Mucosa of rectum (tissue), 2 donors: ENCODE results near the gene MLH3.
A peak's percentile ranks its signal among the peaks of the same experiment; 100 is the strongest.

Source experiments
- H3K27ac ChIP-seq, 2 donors: one replicate each; pipeline ENCODE4 v1.7.0; 2013; ENCODE audit warnings: inconsistent platforms in 2 of 2, low read depth in 2 of 2, low read length in 2 of 2
- H3K27me3 ChIP-seq, 2 donors: one replicate each; pipeline ENCODE4 v1.7.0; 2013; ENCODE audit warnings: low read length in 2 of 2; ENCODE audit not compliant: control insufficient read depth in 2 of 2, insufficient read depth in 2 of 2
- H3K36me3 ChIP-seq, 2 donors: one replicate each; pipeline ENCODE4 v1.7.0; 2013; ENCODE audit warnings: low read length in 2 of 2; ENCODE audit not compliant: control insufficient read depth in 2 of 2, insufficient read depth in 2 of 2
- H3K4me1 ChIP-seq, 2 donors: one replicate each; pipeline ENCODE4 v1.7.0; 2013; ENCODE audit warnings: low read length in 2 of 2, mild to moderate bottlenecking in 1 of 2; ENCODE audit not compliant: control insufficient read depth in 2 of 2, insufficient read depth in 2 of 2
- H3K4me3 ChIP-seq, 2 donors: one replicate each; pipeline ENCODE4 v1.7.0; 2013; ENCODE audit warnings: low read length in 2 of 2
- H3K9ac ChIP-seq, 2 donors: one replicate each; pipeline ENCODE4 v1.7.0; 2013; ENCODE audit warnings: low read length in 2 of 2, low read depth in 1 of 2, mild to moderate bottlenecking in 1 of 2
- H3K9me3 ChIP-seq, 2 donors: one replicate each; pipeline ENCODE4 v1.7.0; 2013; ENCODE audit warnings: low read length in 2 of 2; ENCODE audit not compliant: control insufficient read depth in 2 of 2
- donor health status: healthy.
- donor health status: Normal muscosa, but diverticular disease.

Gene MLH3

DNA sequence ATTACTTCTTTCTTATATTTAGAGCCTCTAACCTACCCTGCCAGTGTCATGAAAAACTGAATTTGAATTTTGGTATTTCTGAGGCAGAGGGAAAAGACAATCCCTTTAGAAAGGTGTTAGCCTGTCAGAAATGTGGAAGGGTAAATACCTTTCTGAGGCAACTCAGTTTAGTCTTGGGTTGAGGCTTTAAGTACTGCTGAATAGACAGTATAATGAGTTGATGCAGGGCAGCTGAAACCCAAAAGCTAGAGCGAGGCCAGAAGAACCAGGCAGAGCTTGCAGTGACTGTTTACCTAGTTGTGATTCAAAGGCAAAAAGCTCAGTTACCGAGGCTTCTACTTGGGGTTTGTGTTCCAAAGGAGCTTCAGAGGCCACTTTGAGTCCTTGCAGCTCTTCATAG is 36.9 kb upstream of the MLH3 start:
- H3K27ac ChIP-seq, result no peak overlapping the region
- no peak overlapping the region for H3K4me3 ChIP-seq
- H3K9me3 ChIP-seq, result no peaks in the 10 kb centered on the region
- H3K27me3 ChIP-seq, result no peaks in the 10 kb centered on the region
- H3K36me3 ChIP-seq, result peaks cover 43 to 57% of the 10 kb centered on the region in 2 donors
- H3K9ac ChIP-seq, result no peak overlapping the region
- no peaks in the 10 kb centered on the region for H3K4me1 ChIP-seq

DNA sequence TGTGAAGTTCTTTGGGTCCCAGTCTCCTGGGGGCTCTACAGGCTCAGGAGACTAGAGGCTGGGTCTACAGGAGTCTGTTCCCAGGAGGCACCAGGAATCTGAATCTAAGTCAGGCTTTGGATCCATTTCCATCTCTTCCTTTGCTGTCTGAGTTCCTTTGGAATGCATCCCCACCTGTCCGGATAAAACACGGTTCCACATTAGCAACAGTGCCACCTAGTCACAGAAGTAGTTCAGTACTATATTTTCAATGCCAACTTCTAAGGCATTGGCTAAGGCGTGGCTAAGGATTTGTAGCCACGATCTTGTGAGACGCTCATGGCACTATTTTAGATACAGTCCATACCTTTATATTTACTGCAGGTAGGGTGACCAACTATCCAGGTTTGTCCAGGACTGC is 33.2 kb upstream of the MLH3 start:
- Histone ChIP-seq H3K4me3 (no peak overlapping the region), H3K9me3 (no peaks in the 10 kb centered on the region), H3K27me3 (no peaks in the 10 kb centered on the region), H3K27ac (no peak overlapping the region), H3K4me1 (no peaks in the 10 kb centered on the region), H3K9ac (no peak overlapping the region), H3K36me3 (peaks cover 43 to 52% of the 10 kb centered on the region in 2 donors)

- Histone ChIP-seq H3K27me3 (no peaks in the 10 kb centered on the region), H3K4me3 (no peak overlapping the region), H3K4me1 (no peaks in the 10 kb centered on the region), H3K9me3 (no peaks in the 10 kb centered on the region), H3K27ac (no peak overlapping the region), H3K9ac (no peak overlapping the region), H3K36me3 (peaks cover 41 to 50% of the 10 kb centered on the region in 2 donors)
Observed at GRCh38 chr14:75083271-75083670, 32.0 kb upstream of the MLH3 start.

GRCh38 chr14:75081660-75082229 is 30.5 kb upstream of the MLH3 start:
- Histone ChIP-seq H3K36me3 (peaks cover 30 to 35% of the 10 kb centered on the region in 2 donors), H3K27ac (no peak overlapping the region), H3K4me3 (no peak overlapping the region), H3K9me3 (no peaks in the 10 kb centered on the region), H3K4me1 (no peaks in the 10 kb centered on the region), H3K27me3 (no peaks in the 10 kb centered on the region), H3K9ac (no peak overlapping the region)

GRCh38 chr14:75079521-75079920 is 28.3 kb upstream of the MLH3 start:
- Histone ChIP-seq H3K9ac (no peak overlapping the region), H3K36me3 (peaks cover 14 to 20% of the 10 kb centered on the region in 2 donors), H3K4me1 (no peaks in the 10 kb centered on the region), H3K27ac (no peak overlapping the region), H3K27me3 (no peaks in the 10 kb centered on the region), H3K4me3 (no peak overlapping the region), H3K9me3 (no peaks in the 10 kb centered on the region)

- H3K4me1 ChIP-seq, result no peaks in the 10 kb centered on the region
- H3K9me3 ChIP-seq, result no peaks in the 10 kb centered on the region
- no peak overlapping the region for H3K4me3 ChIP-seq
- H3K27ac ChIP-seq, result no peak overlapping the region
- H3K36me3 ChIP-seq, result peaks cover 5% of the 10 kb centered on the region in 2 donors
- H3K27me3 ChIP-seq, result no peaks in the 10 kb centered on the region
- no peak overlapping the region for H3K9ac ChIP-seq
Observed at GRCh38 chr14:75077794-75078193, 26.5 kb upstream of the MLH3 start.

DNA sequence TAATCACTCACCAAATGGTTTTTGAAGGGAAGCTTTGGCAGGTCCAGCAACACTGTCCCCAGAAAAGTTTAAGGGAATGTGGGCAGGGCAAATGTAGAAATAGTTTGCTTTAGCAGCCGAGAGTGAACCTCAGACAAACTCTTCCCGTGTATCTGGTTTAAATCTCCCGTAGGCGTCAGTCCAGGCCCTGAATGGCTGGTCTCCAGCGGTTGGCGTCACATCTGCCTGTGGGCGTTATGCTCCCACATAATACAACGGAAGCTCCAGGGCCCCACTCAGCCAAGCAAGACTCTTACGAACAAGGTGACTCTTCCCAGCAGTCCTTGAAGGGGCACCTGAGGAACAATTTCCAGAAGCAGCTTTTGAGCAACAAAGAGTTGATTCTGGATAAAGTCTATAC is 19.1 kb upstream of the MLH3 start:
- Histone ChIP-seq H3K36me3 (no peaks in the 10 kb centered on the region), H3K9ac (peak overlapping the region; percentile 47 to 80), H3K4me1 (peaks cover 15 to 17% of the 10 kb centered on the region in 2 donors), H3K27ac (peak overlapping the region; percentile 91 to 94), H3K27me3 (no peaks in the 10 kb centered on the region), H3K4me3 (peak overlapping the region in 1 of 2 donors; percentile 65), H3K9me3 (no peaks in the 10 kb centered on the region)

DNA sequence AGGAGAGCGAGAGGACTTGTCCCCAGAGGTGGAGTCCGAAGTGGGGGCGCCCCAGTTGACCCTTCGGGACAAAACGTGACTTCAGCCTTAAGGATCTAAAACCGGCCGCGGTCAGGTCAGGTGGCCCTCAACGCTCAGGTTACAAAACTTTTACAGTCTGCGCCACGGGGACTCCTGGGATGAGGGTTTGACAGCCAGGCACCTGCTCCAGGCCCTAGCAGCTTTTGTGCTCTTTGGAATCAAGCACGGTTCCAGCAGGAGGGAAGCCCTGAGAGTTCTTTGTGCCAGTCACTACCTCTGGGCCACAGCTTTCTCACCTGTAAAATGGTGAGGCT is 18.5 kb upstream of the MLH3 start:
- Histone ChIP-seq H3K9ac (peak overlapping the region; percentile 47 to 80), H3K9me3 (no peaks in the 10 kb centered on the region), H3K27ac (peak overlapping the region; percentile 91 to 94), H3K36me3 (no peaks in the 10 kb centered on the region), H3K4me1 (peaks cover 15 to 17% of the 10 kb centered on the region in 2 donors), H3K4me3 (peak overlapping the region; percentile 65 to 82), H3K27me3 (no peaks in the 10 kb centered on the region)

DNA sequence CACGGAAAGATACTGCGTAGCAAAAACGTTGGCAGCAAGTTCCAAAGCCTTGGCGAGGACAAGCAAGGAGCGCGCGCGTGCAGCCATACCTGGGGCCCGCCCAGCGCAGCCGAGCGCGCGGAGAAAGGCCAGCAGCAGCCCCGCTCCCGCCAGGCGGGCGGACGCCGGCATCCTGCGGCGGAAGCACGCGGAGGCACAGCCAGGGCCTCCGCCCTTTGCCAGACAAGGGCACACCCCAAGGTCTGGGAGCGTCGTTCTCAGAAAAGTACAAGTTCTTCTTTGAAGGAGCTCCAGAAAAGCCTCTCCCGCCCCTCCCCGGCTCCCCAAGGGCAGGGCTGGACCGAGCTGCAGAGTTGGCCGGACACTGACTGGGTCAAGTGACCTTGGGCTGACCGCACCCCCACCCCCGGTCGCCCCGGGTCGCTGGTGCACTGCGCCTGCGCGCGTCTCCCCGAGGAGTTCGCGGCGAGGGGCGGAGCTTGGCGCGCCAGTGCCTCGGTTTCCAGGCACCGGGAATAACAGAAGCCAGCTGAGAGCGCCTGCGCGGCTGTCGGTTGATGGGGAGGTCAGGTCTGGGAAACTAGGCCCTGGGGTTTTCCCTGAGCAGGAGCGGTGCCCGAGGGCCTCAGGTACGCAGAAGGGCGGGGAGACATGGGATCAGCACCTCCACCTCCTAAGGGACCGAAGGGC is 18.0 kb upstream of the MLH3 start, which contains the start of gene ZC2HC1C:
Gene ZC2HC1C, plus strand, starts transcription at position 521 of the 690 bp plus-strand sequence. CDS start 933 bp downstream, outside the sequence.
- peak within 1 kb of the TSS; percentile 91 to 94 for H3K27ac ChIP-seq
- H3K9me3 ChIP-seq, result no peaks in the 10 kb centered on the region
- peak within 1 kb of the TSS; percentile 65 to 82 for H3K4me3 ChIP-seq
- peaks cover 15 to 18% of the 10 kb centered on the region in 2 donors for H3K4me1 ChIP-seq
- H3K9ac ChIP-seq, result peak within 1 kb of the TSS; percentile 47 to 80
- H3K36me3 ChIP-seq, result no peaks in the 10 kb centered on the region
- H3K27me3 ChIP-seq, result no peaks in the 10 kb centered on the region

- peaks cover 15 to 22% of the 10 kb centered on the region in 2 donors for H3K4me1 ChIP-seq
- no peaks in the 10 kb centered on the region for H3K9me3 ChIP-seq
- H3K27ac ChIP-seq, result peak overlapping the region; percentile 91 to 94
- peak overlapping the region; percentile 65 to 82 for H3K4me3 ChIP-seq
- no peaks in the 10 kb centered on the region for H3K27me3 ChIP-seq
- H3K36me3 ChIP-seq, result no peaks in the 10 kb centered on the region
- peak overlapping the region; percentile 47 to 80 for H3K9ac ChIP-seq
Observed at GRCh38 chr14:75068294-75069120, 17.2 kb upstream of the MLH3 start.
